ENCODE results near the gene HSPB2.

HSPB2 gene

DNA sequence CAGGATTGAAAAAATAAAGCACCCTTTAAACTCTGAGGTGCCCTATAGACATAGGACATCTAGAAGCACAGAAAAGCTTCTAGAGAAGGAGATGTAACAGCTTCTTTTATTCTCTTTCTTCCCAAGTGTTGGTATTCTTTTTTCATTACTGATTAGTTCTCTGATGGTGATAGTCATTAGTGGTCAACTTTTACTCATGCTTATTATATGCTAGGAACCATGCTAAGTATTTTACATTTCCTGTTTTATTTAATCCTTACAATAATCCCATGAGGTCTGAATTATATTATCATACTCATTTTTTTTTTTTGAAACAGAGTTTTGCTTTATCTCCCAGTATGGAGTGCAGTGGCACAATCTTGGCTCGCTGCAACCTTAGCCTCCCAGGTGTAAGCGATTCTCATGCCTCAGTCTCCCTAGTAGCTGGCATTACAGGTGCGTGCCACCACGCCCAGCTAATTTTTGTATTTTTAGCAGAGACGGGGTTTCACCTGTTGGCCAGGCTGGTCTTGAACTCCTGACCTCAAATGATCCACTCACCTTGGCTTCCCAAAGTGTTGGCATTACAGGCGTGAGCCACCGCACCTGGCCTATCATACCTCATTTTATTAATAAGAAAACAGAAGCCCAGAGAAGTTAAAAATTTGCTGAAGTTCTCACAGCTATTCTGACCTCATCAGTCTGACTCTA is 9.2 kb downstream of the HSPB2 start:
- Histone ChIP-seq H3K27me3 (replicated peaks; ENCODE audit: control insufficient read depth, insufficient read depth, low read length) (no peaks in the 10 kb centered on the region), H3K4me3 (replicated peaks; ENCODE audit: low read depth, low read length) (no peak overlapping the region), H3K36me3 (ENCODE audit: control insufficient read depth, insufficient read depth, low read length) (no peaks in the 10 kb centered on the region)
- TF ChIP-seq, protein P1, sequence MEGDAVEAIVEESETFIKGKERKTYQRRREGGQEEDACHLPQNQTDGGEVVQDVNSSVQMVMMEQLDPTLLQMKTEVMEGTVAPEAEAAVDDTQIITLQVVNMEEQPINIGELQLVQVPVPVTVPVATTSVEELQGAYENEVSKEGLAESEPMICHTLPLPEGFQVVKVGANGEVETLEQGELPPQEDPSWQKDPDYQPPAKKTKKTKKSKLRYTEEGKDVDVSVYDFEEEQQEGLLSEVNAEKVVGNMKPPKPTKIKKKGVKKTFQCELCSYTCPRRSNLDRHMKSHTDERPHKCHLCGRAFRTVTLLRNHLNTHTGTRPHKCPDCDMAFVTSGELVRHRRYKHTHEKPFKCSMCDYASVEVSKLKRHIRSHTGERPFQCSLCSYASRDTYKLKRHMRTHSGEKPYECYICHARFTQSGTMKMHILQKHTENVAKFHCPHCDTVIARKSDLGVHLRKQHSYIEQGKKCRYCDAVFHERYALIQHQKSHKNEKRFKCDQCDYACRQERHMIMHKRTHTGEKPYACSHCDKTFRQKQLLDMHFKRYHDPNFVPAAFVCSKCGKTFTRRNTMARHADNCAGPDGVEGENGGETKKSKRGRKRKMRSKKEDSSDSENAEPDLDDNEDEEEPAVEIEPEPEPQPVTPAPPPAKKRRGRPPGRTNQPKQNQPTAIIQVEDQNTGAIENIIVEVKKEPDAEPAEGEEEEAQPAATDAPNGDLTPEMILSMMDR (IDR thresholded peaks at IDR 0.05; ENCODE audit: insufficient read depth, low read length, poor library complexity, severe bottlenecking) = no peak
- no peak for DNase-seq (ENCODE audit: extremely low read depth, insufficient read length)

DNA sequence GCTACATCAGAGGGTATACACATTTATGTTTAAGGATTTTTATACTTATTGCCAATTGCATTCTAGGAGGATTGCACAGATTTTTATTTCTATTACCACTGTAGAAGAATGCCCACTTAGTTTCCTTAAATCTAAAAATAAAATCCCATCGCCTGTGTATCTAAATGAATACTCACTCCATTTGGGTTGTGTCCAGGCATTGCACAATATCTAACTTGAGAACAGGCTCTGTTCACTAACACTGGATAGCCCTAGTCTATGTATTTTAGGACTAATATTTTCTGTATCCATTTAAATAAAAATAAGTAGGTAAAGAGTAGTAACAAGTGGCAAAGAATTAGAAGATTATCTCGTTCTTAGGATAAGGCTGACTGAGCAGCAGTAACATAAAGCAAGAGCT is 10.3 kb downstream of the HSPB2 start:
- TF ChIP-seq, protein P1 (IDR thresholded peaks at IDR 0.05; ENCODE audit: insufficient read depth, low read length, poor library complexity, severe bottlenecking) = no peak
- no peaks in the 10 kb centered on the region for H3K36me3 ChIP-seq (ENCODE audit: control insufficient read depth, insufficient read depth, low read length)
- no peak overlapping the region for H3K4me3 ChIP-seq (replicated peaks; ENCODE audit: low read depth, low read length)
- H3K27me3 ChIP-seq (replicated peaks; ENCODE audit: control insufficient read depth, insufficient read depth, low read length) = no peaks in the 10 kb centered on the region
- no peak for DNase-seq (ENCODE audit: extremely low read depth, insufficient read length)

DNA sequence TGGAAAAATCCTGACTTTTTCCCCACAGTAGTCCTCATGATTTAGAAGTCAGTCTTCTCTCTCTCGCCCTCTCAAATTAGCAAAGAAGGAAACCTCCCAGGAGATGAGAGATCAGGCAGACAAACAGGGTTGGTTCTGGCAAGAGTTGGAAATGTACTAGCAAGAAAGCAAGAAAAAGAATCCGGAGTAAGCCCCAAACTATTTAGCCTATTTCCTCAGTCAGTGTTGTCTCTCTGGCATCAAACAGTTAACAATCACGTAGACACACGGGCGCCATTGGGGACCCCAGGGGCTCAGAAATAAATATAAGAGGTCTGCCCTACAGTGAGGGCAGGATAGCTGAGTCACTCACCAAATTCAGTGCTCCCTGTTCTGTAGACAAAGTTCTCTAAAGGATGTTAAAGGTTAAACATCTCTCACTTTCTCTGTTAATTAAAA is 10.8 kb downstream of the HSPB2 start:
- no peak for DNase-seq (ENCODE audit: extremely low read depth, insufficient read length)
- no peaks in the 10 kb centered on the region for H3K36me3 ChIP-seq (ENCODE audit: control insufficient read depth, insufficient read depth, low read length)
- no peaks in the 10 kb centered on the region for H3K27me3 ChIP-seq (replicated peaks; ENCODE audit: control insufficient read depth, insufficient read depth, low read length)
- TF ChIP-seq, protein P1 (IDR thresholded peaks at IDR 0.05; ENCODE audit: insufficient read depth, low read length, poor library complexity, severe bottlenecking) = no peak
- H3K4me3 ChIP-seq (replicated peaks; ENCODE audit: low read depth, low read length) = no peak overlapping the region

DNA sequence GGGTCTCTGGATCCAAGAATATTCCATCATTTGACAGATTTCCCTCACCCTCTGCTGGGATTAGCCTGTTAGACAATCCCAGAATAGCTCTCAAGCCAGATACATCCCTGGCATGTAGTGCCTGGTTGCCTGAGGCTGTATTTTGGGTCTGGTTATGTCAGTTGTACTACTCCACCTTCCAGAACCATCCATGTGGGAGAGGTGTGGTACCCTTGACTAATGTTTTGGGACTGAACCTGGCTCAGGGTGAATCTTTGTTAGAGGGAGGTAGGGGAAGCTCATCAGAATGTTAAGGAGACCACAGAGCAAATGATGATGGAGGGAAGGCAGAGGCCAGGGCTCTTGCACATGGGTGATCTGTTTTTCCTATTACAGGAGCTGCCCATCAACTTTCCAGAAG is 11.4 kb downstream of the HSPB2 start:
- no peak for DNase-seq (ENCODE audit: extremely low read depth, insufficient read length)
- H3K27me3 ChIP-seq (replicated peaks; ENCODE audit: control insufficient read depth, insufficient read depth, low read length) = no peaks in the 10 kb centered on the region
- TF ChIP-seq, protein P1 (IDR thresholded peaks at IDR 0.05; ENCODE audit: insufficient read depth, low read length, poor library complexity, severe bottlenecking) = no peak
- no peaks in the 10 kb centered on the region for H3K36me3 ChIP-seq (ENCODE audit: control insufficient read depth, insufficient read depth, low read length)
- H3K4me3 ChIP-seq (replicated peaks; ENCODE audit: low read depth, low read length) = no peak overlapping the region

DNA sequence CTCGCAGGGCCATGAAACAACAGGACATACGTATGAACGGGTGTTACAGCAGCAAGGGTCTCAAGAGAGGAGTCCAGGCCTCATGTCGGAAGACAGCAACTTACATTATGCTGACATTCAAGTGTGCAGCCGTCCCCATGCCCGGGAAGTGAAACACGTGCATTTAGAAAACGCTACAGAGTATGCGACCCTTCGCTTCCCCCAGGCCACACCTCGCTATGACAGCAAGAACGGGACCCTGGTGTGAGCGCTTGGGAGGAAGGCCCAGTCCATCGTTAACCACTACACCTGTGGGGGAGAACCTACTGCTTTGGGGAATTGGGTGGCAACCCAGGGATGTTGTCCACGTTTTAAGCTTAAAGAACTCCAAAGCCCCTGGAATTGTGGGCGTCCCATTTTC is 13.4 kb downstream of the HSPB2 start:
- TF ChIP-seq, protein P1 (IDR thresholded peaks at IDR 0.05; ENCODE audit: insufficient read depth, low read length, poor library complexity, severe bottlenecking) = no peak
- H3K4me3 ChIP-seq (replicated peaks; ENCODE audit: low read depth, low read length) = no peak overlapping the region

More for the DNA sequence above, 13.4 kb downstream of the HSPB2 start:
- DNase-seq (ENCODE audit: extremely low read depth, insufficient read length) = no peak
- H3K27me3 ChIP-seq (replicated peaks; ENCODE audit: control insufficient read depth, insufficient read depth, low read length) = no peaks in the 10 kb centered on the region
- H3K36me3 ChIP-seq (ENCODE audit: control insufficient read depth, insufficient read depth, low read length) = no peaks in the 10 kb centered on the region
